ENCODE results near the gene SLC22A7. TPM values are rescaled to one million over a fixed set of nuclear protein-coding genes. Genes with fewer than 3 reads are reported as not detected.

The SLC22A7 gene
- polyA plus RNA-seq, 3 donors: 0.84 to 0.90 (median 0.86) TPM

- no peak for DNase-seq
Observed at GRCh38 chr6:43282636-43283513, 15.2 kb upstream of the SLC22A7 start.

DNA sequence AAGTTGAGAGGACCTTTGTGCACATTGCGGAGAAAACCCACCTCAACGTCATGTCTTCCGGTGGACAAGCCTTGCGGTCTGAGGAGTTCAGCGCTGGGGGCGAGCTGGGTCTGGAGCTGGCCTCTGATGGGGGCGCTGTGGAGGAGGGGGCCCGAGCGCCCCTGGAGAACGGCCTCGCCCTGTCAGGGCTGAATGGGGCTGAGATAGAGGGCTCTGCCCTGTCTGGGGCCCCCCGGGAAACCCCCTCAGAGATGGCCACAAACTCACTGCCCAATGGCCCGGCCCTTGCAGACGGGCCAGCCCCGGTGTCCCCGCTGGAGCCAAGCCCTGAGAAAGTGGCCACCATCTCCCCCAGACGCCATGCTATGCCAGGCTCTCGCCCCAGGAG, 14.6 kb upstream of the SLC22A7 start:
- DNase-seq: no peak

DNA sequence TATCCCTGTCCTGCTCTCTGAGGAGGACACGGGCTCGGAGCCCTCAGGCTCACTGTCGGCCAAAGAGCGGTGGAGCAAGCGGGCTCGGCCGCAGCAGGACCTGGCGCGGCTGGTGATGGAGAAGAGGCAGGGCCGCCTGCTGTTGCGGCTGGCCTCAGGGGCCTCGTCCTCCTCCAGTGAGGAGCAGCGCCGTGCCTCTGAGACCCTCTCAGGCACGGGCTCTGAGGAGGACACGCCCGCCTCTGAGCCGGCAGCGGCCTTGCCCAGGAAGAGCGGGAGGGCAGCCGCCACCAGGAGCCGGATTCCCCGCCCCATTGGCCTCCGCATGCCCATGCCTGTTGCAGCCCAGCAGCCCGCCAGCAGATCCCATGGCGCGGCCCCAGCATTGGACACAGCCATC, 14.2 kb upstream of the SLC22A7 start:
- no peak for DNase-seq

DNA sequence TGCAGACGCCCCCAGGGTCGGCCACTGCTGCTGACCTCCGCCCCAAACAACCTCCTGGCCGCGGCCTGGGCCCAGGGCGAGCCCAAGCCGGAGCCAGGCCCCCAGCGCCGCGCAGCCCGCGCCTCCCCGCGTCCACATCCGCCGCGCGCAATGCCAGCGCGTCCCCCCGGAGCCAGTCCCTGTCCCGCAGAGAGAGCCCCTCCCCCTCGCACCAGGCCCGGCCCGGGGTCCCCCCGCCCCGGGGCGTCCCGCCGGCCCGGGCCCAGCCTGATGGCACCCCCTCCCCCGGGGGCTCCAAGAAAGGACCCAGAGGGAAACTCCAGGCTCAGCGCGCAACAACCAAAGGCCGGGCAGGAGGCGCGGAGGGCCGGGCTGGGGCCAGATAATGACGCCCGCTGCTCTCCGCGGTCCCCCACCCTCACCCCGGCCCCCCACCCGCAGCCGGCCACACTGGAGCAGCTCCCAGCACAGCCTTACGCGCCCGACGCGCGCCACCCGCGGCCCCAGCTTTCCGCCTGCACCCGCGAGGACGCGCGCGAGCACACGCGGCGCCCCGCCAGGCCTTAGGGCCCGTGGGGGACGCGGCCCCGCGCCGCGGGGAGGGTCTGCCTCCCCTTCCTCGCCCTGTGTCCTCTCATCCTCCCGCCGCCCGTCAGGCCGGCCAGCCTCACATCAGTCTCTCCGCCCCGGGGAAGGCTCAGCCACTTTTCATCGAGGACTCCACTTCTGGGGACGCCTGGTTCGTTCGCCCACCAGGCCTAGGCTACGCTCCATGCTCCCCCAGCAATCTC, 12.9 kb upstream of the SLC22A7 start:
- no peak for DNase-seq

DNA sequence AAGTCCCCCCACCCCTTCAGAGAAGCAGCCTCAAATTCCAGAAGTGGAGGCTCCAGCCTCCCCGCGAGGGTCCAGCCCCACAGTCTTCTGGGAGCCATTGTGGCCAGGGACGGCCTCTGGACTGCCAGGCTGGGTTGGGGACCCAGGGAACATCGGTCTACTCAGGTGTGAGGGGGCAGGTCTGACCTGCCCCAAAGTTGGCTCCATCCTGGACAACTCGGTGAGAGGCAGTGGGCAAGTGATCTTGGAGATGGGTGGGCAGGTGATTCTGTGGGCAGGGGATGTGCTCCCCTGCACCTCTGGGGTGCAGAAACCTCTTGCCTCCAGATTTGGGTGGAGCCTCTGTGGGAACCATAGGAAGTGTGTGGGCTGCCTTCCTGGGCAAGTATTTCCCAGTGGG, 12.2 kb upstream of the SLC22A7 start:
- no peak for DNase-seq

DNA sequence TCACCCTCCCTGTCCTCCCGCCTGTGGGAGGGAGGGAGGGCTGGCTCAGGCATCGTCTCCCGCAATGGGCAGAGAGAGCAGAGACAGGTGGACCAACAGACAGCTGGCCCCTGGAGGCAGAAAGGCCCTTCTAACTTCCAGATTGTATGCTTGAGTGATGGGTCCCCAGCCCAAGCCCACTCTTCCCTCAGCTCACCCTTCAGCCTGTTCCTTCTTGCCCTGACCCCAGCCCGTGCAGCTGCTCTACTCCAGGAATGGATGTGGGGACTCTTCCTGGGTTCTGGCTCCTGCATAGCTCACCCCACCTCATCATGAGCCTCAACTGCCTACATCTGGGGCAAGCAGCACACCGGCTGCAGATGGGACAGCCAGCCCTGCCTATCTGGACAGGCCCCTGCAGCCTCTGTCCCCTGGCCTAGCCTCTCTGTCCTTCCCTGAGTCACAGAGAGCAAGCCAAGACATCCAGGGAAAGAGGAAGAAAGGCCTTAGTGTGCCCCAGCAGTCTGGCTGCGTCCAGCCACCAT, 11.5 kb upstream of the SLC22A7 start:
- DNase-seq: no peak

- no peak for DNase-seq
Observed at GRCh38 chr6:43286980-43287716, 10.9 kb upstream of the SLC22A7 start.

- no peak for DNase-seq
Observed at GRCh38 chr6:43287717-43288679, 10.1 kb upstream of the SLC22A7 start.

GRCh38 chr6:43290339-43290904, 7.6 kb upstream of the SLC22A7 start:
- DNase-seq: no peak

DNA sequence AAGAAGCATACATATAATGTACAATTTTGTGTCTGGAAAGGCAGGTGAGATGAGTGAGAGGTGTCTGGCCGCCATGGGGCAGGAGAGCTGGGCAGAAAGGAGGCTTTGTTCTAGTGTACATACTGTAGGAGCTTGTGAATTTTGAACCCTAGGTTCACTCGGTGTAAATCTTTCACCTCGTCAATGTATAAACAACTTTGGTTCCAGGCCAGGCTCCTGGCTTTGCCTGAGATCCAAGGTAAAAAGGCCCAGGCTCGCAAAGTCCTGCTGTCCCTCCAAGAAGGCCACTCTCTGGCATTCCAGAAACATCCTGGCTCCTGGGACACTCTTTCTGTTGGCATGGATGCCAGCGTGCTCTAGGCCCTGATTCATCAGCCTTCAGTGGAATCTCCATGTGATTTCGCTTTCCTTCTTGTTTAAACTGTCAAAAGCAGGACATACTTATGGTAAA, 7.1 kb upstream of the SLC22A7 start:
- no peak for DNase-seq

- DNase-seq: no peak
Observed at GRCh38 chr6:43291708-43292107, 6.4 kb upstream of the SLC22A7 start.

DNA sequence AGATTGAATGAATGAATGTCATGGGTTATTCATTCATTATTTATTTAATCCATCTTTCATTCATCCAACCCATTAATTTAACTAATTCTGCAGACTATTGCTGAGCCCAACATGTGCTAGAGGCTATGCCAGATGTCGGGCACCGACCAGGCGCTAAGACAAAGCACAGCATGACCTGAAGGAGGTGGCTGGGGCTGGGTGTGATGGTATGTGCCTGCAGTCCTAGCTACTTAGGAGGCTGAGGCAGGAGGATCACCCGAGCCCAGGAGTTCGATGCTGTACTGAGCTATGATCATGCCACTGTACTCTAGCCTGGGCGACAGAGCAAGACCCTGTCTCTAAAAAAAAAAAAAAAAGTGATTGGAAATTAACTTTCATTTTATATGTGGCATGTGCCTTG, 5.7 kb upstream of the SLC22A7 start:
- no peak for DNase-seq

DNA sequence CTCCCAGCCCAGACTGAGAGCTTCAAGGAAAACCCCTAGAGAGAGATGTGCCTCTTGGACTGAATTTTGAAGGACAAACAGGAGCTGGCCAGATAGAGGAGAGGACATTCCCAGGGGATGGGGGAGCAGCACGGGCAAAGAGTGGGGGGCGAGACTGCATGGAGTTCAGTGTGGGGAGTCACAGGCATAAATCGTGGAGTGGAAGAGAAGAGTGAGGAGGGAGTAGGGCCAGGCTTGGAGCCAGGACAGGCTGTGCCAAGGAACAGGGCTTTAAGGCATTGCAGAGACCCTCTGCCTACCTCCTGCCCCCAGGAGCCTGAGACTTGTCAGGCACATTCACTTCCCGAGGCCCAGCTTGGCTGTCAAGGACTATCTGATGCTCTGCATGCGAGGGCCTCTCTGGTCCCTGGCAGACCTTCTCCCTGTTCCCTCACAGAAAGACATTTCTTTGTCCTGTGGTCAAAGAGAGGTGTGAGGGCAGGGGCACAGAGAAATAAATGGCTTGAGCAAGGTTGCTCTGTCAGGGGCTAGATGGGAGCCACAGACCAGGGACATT, 5.2 kb upstream of the SLC22A7 start:
- no peak for DNase-seq

- no peak for DNase-seq
Observed at GRCh38 chr6:43293698-43294097, 4.4 kb upstream of the SLC22A7 start.

DNA sequence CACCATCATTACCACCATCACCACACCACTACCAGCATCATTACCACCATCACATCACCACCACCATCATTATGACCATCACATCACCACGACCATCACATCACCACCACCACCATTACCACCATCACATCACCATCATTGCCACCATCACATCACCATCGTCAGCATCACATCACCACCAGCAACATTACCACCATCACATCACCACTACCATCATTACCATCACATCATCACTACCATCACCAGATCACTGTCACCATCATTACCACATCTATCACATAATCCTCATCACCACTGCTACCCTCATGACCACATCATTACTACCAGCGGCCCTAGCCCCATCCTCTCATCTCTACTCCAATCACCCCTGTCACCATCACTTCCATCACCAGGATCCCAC, 3.5 kb upstream of the SLC22A7 start:
- DNase-seq: no peak

GRCh38 chr6:43295456-43295855, 2.6 kb upstream of the SLC22A7 start:
- no peak for DNase-seq

DNA sequence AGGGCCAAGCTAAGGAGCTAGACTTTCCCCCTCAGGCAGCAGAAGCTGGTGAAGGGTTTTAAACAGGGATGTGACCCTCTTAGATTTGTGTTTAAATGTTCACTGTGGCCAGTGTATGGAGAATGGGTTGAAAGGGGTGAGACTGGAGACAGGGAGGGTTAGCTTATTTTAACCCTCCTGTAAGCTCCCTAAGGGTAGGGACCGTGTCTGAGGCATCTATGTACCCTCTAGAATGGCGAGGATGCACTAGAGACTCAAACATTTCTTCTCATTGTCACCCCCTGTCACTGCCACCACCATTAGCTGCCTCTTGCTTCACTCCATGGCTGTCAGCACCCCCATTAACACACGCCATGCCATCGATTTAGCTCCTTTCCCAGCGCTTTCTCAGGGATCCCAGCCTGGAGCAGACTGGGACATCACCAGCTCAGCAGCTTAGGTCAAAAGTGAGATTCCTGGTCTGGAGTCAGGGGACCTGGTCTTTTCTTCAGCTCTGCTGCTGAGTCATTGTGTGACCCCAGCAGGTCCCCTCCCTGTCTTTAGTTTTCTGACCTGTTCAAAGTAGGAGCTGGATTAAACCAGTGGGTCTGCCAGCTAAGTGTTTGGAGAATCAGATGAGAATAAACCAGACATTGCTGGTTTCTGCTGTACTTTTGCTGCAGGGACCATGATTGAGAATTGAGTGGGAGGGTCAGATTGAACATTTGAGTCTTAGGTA, 1.1 kb upstream of the SLC22A7 start:
- DNase-seq: no peak

DNA sequence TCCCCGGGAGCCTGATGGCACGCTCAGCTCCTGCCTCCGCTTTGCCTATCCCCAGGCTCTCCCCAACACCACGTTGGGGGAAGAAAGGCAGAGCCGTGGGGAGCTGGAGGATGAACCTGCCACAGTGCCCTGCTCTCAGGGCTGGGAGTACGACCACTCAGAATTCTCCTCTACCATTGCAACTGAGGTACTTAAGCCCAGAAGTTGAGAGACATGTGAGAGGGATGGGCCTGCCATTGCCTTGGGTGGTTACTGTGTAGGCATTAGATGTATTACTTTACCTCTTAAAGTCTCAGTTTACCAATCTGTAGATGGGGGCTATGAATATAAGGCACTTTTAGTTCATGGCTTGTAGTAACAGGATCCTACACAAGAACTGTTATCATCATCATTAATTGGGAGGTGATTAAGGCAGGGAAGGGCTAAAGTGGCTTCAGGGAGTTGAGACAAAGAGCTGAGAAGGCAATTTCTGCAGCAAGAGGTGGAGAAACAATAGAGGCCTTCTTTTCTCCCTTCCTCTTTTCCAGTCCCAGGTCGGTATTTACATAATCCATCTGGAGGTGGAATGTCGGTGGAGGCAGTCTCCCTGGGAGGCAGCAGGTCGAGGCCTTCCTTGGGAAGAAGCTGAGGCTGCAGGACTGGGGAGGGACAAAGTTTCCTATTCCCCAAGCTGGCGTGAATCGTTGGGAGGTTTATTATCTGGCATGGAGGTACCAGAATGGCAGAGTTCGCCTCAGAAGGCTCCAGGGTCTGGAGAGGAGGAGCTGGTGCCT, 691 bp downstream of the SLC22A7 start:
- no peak for DNase-seq

All from renal pelvis (tissue), 4 donors.